KMS-11 (cell line): ENCODE measurements around the gene TSPAN5.

Experiments used
- H2AFZ ChIP-seq: fragments of 200-600 bp; sonication (generic); 2 replicates; pipeline ENCODE4 v1.6.1; 2016; ENCODE audit warnings: antibody characterized with exemption, mixed run types, low read depth
- H3K27ac ChIP-seq: fragments of 200-600 bp; sonication (generic); 2 replicates; pipeline ENCODE4 v1.6.1; 2016; ENCODE audit warnings: mild to moderate bottlenecking, mixed run types
- H3K27me3 ChIP-seq: fragments of 200-600 bp; sonication (generic); 2 replicates; pipeline ENCODE4 v1.6.1; 2017; ENCODE audit warnings: mild to moderate bottlenecking, low read depth, mixed run types, moderate library complexity; ENCODE audit not compliant: insufficient read depth
- H3K36me3 ChIP-seq: fragments of 200-600 bp; sonication (generic); 2 replicates; pipeline ENCODE4 v1.6.1; 2017; ENCODE audit warnings: mild to moderate bottlenecking, mixed run types; ENCODE audit not compliant: insufficient read depth
- H3K4me1 ChIP-seq: fragments of 200-600 bp; sonication (generic); 2 replicates; pipeline ENCODE4 v1.6.1; 2016; ENCODE audit warnings: mild to moderate bottlenecking, low read depth, mixed run types; ENCODE audit not compliant: poor library complexity, severe bottlenecking
- H3K4me2 ChIP-seq: fragments of 200-600 bp; sonication (generic); 2 replicates; pipeline ENCODE4 v1.7.0; 2016; ENCODE audit warnings: mild to moderate bottlenecking, mixed run types
- H3K4me3 ChIP-seq: fragments of 200-600 bp; sonication (generic); IDR thresholded peaks from 2 replicates; pipeline ENCODE4 v1.6.1; 2017; ENCODE audit warnings: low read depth, low read length, mixed read lengths; ENCODE audit not compliant: insufficient read depth
- H3K79me2 ChIP-seq: fragments of 200-600 bp; sonication (generic); 2 replicates; pipeline ENCODE4 v1.6.1; 2016; ENCODE audit warnings: low read depth, mixed run types; ENCODE audit not compliant: insufficient read depth
- H3K9ac ChIP-seq: fragments of 200-600 bp; sonication (generic); 2 replicates; pipeline ENCODE4 v1.6.1; 2016; ENCODE audit warnings: mild to moderate bottlenecking, mixed run types
- H4K20me1 ChIP-seq: fragments of 200-600 bp; sonication (generic); 2 replicates; pipeline ENCODE4 v1.6.1; 2016; ENCODE audit warnings: mild to moderate bottlenecking, mixed run types; ENCODE audit not compliant: insufficient read depth
- CTCF ChIP-seq: fragments of 200-600 bp; sonication (generic); conservative IDR thresholded peaks from 2 replicates; pipeline ENCODE4 v1.6.1; 2017; ENCODE audit warnings: low read depth, mild to moderate bottlenecking, antibody characterized with exemption, low read length, moderate library complexity, mixed read lengths

TSPAN5 gene

GRCh38 chr4:98476891-98477290 is 181.5 kb downstream of the TSPAN5 start:
- Histone ChIP-seq H3K4me2 (no peak overlapping the region), H3K27me3 (no peaks in the 10 kb centered on the region), H3K9ac (no peak overlapping the region), H3K4me1 (peaks cover 5% of the 10 kb centered on the region), H3K79me2 (no peaks in the 10 kb centered on the region), H3K27ac (no peak overlapping the region), H3K4me3 (no peak overlapping the region), H3K36me3 (no peaks in the 10 kb centered on the region), H2AFZ (no peak overlapping the region), H4K20me1 (no peaks in the 10 kb centered on the region)
- no peak for TF ChIP-seq CTCF

GRCh38 chr4:98474408-98474844 is 184.0 kb downstream of the TSPAN5 start:
- Histone ChIP-seq H3K27me3 (no peaks in the 10 kb centered on the region), H3K4me1 (peaks cover 5% of the 10 kb centered on the region), H3K4me2 (no peak overlapping the region), H3K79me2 (no peaks in the 10 kb centered on the region), H3K4me3 (no peak overlapping the region), H3K36me3 (no peaks in the 10 kb centered on the region), H4K20me1 (no peaks in the 10 kb centered on the region), H3K9ac (no peak overlapping the region), H2AFZ (no peak overlapping the region), H3K27ac (no peak overlapping the region)
- no peak for TF ChIP-seq CTCF

GRCh38 chr4:98473046-98473445 is 185.4 kb downstream of the TSPAN5 start:
- Histone ChIP-seq H3K4me2 (no peak overlapping the region), H3K79me2 (no peaks in the 10 kb centered on the region), H3K9ac (no peak overlapping the region), H3K36me3 (no peaks in the 10 kb centered on the region), H3K27ac (no peak overlapping the region), H3K4me1 (peaks cover 7% of the 10 kb centered on the region), H3K4me3 (no peak overlapping the region), H2AFZ (no peak overlapping the region), H3K27me3 (no peaks in the 10 kb centered on the region), H4K20me1 (no peaks in the 10 kb centered on the region)
- no peak for TF ChIP-seq CTCF

- Histone ChIP-seq H2AFZ (no peak overlapping the region), H3K4me2 (no peak overlapping the region), H4K20me1 (no peaks in the 10 kb centered on the region), H3K36me3 (no peaks in the 10 kb centered on the region), H3K27me3 (no peaks in the 10 kb centered on the region), H3K4me3 (no peak overlapping the region), H3K4me1 (peaks cover 10% of the 10 kb centered on the region), H3K79me2 (no peaks in the 10 kb centered on the region), H3K9ac (no peak overlapping the region), H3K27ac (no peak overlapping the region)
- no peak for TF ChIP-seq CTCF
These were observed 187.6 kb downstream of the TSPAN5 start for GRCh38 chr4:98470831-98471230.
